ENCODE results near the gene UBE2R2.
"Not testable (repeated sequence)": the region's sequence is repeated elsewhere in the genome, so short reads cannot be mapped to it uniquely, and the experiment has no call there.

Gene UBE2R2

GRCh38 chr9:33932078-33932807, 115.3 kb downstream of the UBE2R2 start:
- no peak for DNase-seq

GRCh38 chr9:33934188-33934878, 117.4 kb downstream of the UBE2R2 start:
- DNase-seq = no peak

GRCh38 chr9:33939924-33940874, 123.2 kb downstream of the UBE2R2 start:
- no peak for DNase-seq

- DNase-seq = no peak
Observed at GRCh38 chr9:33942471-33943083, 125.6 kb downstream of the UBE2R2 start.

GRCh38 chr9:33943389-33943788, 126.4 kb downstream of the UBE2R2 start:
- no peak for DNase-seq

- no peak for DNase-seq
Observed at GRCh38 chr9:33946779-33947535, 130.0 kb downstream of the UBE2R2 start.

GRCh38 chr9:33950371-33950770, 133.4 kb downstream of the UBE2R2 start:
- DNase-seq = no peak

- DNase-seq = no peak
Observed at GRCh38 chr9:33952066-33952465, 135.1 kb downstream of the UBE2R2 start.

- DNase-seq = no peak
Observed at GRCh38 chr9:33956544-33956943, 139.6 kb downstream of the UBE2R2 start.

- no peak for DNase-seq
Observed at GRCh38 chr9:33959725-33960124, 142.8 kb downstream of the UBE2R2 start.

- not testable (repeated sequence) for DNase-seq
Observed at GRCh38 chr9:33962468-33962867, 145.5 kb downstream of the UBE2R2 start.

- DNase-seq = no peak
Observed at GRCh38 chr9:33964086-33964768, 147.3 kb downstream of the UBE2R2 start.

Measured in NCI-H510A (cell line).